Choroid plexus epithelial cell (primary cell): Measurements from ENCODE around the gene LSS.

ENCODE experiments used
- DNase-seq: peaks from one replicate; pipeline ENCODE4 v3.0.0-alpha.2; 2010; ENCODE audit warnings: low read depth
- H3K4me3 ChIP-seq: 2 replicates; pipeline ENCODE4 v1.5.1; 2011; ENCODE audit warnings: low read depth, mild to moderate bottlenecking, control low read depth, low read length, moderate library complexity
- CTCF ChIP-seq: conservative IDR thresholded peaks from 2 replicates; pipeline ENCODE4 v1.5.1; 2011; ENCODE audit warnings: low read depth, mild to moderate bottlenecking, control low read depth, inconsistent platforms, low read length, moderate library complexity

LSS gene

GRCh38 chr21:46157987-46158451 lies 70.6 kb downstream of the LSS start:
- no peak for DNase-seq
- TF ChIP-seq CTCF, result no peak
- H3K4me3 ChIP-seq, result no peak overlapping the region

- no peak overlapping the region for H3K4me3 ChIP-seq
- TF ChIP-seq CTCF, result no peak
- no peak for DNase-seq
These were observed 71.1 kb downstream of the LSS start for GRCh38 chr21:46157396-46157986.

GRCh38 chr21:46156678-46157077 lies 71.9 kb downstream of the LSS start:
- H3K4me3 ChIP-seq, result no peak overlapping the region
- no peak for DNase-seq
- TF ChIP-seq CTCF, result no peak

GRCh38 chr21:46156378-46156645 lies 72.3 kb downstream of the LSS start:
- DNase-seq, result no peak
- H3K4me3 ChIP-seq, result no peak overlapping the region
- TF ChIP-seq CTCF, result no peak

GRCh38 chr21:46155514-46156377 lies 72.8 kb downstream of the LSS start, which contains the start of gene FTCD:
Gene FTCD (minus strand): TSS chr21:46155579. CDS start chr21:46155523, 56 bp downstream.
- no peak within 1 kb of the TSS for H3K4me3 ChIP-seq
- DNase-seq, result no peak
- no peak for TF ChIP-seq CTCF

- TF ChIP-seq CTCF, result no peak
- no peak for DNase-seq
- no peak overlapping the region for H3K4me3 ChIP-seq
These were observed 73.5 kb downstream of the LSS start for GRCh38 chr21:46154955-46155513.
